Epithelial cell of prostate (primary cell): ENCODE data around the gene TOMT.
A peak's percentile ranks its signal among the peaks of the same experiment; 100 is the strongest.

Source experiments
- DNase-seq: peaks from one replicate; pipeline ENCODE4 v3.0.0-alpha.2; 2011; ENCODE audit warnings: low read depth, low spot score
- H3K27ac ChIP-seq: fragments of 450-650 bp; 2 replicates; pipeline ENCODE4 v1.5.1; 2017; ENCODE audit warnings: mild to moderate bottlenecking

The TOMT gene

DNA sequence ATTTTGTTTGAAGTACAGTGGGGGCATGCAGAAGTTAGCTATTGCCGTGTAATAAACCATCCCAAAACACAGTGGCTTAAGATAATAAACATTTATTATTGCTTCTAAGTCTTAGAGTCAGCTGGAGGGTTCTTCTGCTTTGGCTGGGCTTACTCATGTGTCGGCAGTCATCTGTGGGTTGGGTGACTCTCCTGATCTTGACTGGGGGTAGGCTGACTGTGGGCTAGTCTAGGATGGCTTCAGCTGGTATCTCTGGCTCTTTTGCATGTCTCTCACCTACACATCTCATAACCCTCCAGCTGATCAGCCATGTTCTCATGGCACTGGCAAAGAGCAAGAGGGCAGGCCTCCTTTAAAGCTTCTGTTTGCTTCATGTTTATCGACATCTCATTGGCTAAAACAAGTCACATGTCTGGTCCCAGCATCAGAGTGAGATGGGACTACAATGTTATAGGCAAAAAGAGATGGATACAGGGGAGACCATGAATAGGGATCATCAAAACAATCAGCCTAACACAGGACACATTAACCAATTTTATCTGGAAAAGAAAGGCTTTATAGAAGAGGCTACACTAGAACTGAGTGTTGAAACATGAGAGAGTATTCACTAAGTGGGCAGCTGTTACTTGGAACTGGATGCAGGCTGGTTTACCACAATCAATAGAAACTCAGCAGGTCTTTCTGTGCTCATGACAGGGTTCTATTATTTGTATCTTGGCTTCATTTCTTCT, 19.9 kb upstream of the TOMT start:
- no peak overlapping the region for H3K27ac ChIP-seq
- no peak for DNase-seq

DNA sequence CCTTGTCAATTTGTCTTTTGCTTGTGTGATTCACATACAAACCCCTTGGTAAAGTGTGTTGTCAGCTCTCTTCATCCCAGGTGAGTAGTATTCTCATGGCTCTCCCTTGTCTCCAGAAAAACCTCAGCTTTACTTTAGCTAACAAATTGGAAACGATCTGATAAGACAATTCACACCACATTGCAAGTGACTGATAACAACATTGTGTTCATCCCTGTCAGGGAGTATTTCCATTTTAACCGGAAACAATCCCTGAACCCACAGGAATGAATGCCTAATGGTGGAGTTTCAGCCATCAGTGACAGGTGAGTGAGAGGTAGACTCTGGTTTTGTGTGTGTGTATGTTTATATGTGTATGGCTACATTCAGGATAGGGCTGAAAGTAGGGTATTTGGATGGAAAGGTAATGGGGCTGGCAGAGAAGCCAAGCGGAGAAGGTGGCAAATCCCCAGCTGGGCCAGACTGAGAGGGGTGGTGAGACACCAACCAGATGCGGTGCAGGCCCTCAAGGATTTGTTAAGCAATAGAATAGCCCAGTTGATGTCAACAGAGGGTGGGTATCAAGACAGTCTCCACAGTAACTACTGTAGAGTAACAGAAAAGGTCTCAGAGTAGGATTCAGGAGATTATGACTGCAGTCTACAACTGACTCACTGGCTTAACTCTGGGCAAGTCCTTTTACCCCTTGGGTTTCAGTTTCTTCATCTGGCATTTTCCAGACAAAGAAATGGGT, 17.5 kb upstream of the TOMT start:
- DNase-seq: no peak
- no peak overlapping the region for H3K27ac ChIP-seq

DNA sequence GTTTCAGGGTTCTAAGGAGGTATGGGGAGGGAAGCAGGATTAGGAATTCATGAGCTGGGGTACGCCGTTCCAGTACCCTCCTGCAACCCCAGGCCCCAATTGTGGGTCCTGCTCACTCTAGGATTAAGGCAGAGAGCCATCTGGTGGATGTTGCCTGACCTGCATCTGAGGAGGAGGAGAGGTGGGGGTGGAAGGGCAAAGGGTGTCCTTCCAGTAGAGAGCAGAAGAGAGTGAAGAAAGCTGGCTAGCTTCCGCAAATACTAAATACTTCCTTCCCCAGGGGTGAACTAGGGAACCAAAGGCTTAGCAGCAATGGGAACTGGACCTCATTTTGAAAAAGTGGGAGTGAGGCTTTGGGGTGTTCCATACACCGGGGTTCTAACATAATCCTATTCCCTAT, 14.4 kb upstream of the TOMT start:
- H3K27ac ChIP-seq: peak overlapping the region; percentile 20
- DNase-seq: no peak

DNA sequence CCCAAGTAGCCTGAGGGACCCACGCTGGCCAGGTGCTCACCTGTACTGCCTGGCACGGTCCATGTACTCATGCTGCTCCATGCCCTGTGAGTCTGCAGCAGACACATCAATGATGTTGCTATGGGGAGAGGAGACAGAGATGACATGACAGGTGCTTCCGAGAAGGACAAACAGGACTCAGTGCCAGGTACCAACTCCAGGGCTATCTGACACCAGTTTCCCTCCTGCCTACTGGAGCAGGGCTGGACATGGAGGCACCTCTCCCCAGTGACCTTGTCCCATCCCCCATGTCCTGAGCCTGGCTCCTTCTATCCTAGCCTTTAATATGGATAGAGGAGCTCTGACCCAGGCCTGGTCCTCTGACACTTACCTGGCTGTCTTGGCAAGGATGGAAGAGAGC, 7.0 kb upstream of the TOMT start:
- H3K27ac ChIP-seq: no peak overlapping the region

DNA sequence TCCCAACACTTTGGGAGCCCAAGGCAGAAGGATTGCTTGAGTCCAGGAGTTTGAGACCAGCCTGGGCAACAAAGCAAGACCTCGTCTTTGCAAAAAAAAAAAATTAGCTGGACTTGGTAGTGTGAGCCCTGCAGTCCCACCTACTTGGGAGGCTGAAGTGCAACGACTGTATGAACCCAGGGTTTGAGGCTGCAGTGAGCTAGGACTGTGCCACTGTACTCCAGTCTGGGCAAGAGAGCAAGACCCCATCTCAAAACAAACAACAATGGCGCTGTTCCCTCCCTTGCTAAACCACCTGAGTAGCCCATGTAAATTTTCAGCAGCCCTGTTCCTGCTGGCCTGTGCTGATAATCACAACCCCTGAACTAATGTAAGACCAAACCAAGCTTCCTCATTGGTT, 5.7 kb upstream of the TOMT start:
- no peak for DNase-seq
- peak overlapping the region; percentile 94 for H3K27ac ChIP-seq

More for the DNA sequence above, 7.0 kb upstream of the TOMT start:
- DNase-seq: no peak

DNA sequence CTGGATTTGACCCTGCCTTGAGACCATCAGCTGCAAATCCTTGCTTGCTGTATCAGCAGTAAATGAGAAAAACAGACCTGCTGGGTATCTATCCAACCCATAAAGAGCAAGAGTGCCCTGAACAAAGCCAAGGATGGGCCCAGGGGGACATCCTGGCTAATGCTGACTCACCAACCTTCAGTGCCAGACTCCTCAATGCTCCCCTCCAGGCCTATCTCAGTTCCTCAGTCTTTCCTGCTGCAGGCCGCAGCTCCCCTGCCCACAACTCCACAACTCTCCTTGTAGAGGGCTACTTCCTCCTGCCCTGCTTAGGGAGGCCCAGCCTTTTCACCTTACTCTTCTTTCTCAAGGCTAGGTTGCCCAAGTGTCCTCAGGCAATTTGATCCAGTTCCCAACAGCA, 5.3 kb upstream of the TOMT start:
- peak overlapping the region; percentile 94 for H3K27ac ChIP-seq
- no peak for DNase-seq

DNA sequence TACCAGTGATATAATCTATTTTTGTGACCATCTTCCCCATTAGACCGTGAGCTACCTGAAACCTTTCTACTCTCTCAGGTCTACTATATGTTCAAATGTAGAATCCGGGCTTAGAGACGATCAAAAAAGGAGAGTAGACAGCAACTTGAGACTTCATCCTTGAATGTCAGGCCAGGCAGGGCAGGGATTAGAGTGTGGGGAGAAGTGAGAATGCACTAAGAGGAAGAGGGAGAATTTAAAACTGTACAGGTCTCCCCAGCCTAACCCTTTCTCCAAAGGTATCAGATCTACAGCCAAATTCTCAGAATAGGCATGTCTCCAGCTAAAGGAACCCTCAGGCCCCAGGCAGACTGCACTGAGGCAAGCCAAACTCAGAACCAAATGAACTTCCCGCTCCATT, 3.6 kb upstream of the TOMT start:
- peak overlapping the region; percentile 94 for H3K27ac ChIP-seq
- no peak for DNase-seq

DNA sequence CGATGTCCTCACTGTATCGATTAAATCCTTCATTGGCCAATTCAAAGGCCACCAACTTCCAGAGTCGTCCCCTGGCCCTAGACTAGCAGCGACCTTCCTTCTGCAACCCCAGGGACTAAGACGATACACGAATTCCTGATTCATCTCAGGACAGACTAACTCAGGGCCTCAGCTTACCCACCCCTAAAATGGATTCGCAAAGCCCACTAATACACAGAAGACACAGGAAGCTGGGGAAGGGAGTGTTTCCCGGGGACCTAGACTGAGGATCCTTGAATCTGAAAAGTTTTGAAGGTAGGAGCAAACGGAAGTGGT, 3.1 kb upstream of the TOMT start:
- peak overlapping the region; percentile 94 for H3K27ac ChIP-seq
- DNase-seq: no peak

DNA sequence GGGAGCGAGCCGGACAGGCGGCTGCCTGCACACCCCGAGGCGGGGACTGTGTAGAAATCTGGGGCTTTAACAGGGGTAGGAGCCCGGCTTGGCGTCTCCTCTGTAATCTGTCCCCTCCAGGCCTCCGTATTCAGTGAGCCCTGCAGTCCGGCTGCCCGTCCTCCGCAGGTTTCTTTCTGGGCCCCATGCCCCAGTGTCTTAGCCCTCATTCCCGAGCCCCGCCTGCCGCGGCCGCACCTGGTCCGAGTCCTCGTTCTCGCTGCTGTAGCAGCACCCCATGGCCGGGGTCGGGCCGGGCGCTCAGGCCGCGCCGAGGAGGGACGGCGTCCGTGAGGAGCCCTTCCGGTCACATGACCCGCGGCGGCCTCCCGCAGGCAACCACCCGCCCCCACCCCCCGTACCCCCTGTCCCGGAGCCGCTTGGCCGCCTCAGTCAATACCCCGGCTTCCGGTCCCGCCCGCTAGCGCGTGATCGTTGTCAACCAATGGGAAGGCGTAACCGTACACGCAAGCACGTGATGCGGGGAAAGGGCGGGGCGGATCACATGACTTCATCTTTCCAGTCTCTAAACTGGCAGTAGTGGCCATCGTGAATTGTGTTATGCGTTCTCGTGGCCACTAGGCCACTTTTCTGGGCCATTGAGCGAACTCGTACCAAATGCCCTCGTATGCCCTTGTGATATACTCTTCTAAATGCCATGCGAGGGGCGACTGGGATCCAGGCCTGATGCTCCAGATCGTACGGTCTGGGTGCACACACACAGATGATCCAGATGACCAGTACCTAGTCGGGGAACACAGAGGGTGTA, 2.6 kb upstream of the TOMT start, which contains the start of gene LAMTOR1:
Gene LAMTOR1, minus strand, starts transcription at position 352 of the 808 bp plus-strand sequence. Its CDS starts 73 bp downstream, at position 279.
- peak within 1 kb of the TSS; percentile 94 for H3K27ac ChIP-seq
- DNase-seq: peak; percentile 89

DNA sequence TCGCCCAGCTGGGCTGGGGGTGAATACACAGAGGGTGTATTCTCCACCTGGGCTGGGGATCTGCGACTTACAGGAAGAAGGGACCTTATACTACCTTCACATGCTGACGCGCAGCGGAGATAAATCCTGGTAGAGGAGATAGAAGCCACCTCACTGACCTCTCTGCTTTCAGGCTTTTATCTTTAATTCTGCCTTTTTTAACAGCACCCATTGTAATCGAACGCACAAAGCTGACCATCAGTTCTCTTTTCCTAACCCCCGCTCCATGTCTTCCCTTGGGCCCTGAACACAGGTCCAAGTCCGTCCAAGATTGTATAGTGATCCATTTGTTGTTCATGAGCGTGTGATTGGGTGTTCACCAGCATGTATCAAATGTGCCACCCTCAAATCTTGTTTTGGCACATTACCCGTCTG, 2.0 kb upstream of the TOMT start:
- DNase-seq: no peak
- H3K27ac ChIP-seq: peak overlapping the region; percentile 94

DNA sequence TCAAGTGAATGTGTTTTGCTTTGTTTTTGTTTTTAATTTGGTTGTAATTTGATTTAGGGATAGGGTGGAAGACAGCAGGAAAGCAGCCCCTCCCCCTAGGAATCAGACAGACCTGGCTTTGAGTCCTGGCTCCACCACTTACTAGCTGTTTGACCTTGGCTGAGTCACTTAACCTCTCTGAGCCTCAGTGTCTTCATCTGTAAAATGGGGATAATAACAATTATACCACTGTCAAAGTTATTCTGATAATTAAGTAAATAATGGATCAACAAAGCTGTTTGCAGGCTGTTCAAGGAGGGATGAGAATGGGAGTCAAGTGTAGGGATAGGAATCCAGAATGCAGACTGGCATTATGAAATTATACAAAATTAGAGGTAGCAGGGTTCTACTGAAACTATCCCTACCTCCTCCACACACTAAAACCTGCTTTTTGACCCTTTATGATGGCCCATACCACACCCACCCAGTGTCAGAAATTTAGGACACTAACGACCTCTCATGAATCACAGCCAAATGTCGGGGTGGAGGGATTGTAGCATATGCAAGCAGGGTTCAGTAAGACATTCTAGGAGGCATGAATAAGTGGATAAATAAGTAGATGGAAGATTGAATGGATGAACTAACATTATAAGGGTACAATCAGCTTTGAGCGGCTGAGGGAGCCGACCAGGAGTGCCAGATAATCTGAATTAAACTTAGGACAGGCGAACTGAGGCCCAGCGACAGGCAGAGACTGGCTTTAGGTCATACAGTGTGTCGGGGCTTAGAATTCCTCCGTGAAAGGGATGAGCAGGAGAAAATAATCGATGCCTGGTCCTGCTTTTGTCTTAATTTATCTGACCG, 5.8 kb downstream of the TOMT start:
- no peak for DNase-seq
- H3K27ac ChIP-seq: peak overlapping the region; percentile 99

DNA sequence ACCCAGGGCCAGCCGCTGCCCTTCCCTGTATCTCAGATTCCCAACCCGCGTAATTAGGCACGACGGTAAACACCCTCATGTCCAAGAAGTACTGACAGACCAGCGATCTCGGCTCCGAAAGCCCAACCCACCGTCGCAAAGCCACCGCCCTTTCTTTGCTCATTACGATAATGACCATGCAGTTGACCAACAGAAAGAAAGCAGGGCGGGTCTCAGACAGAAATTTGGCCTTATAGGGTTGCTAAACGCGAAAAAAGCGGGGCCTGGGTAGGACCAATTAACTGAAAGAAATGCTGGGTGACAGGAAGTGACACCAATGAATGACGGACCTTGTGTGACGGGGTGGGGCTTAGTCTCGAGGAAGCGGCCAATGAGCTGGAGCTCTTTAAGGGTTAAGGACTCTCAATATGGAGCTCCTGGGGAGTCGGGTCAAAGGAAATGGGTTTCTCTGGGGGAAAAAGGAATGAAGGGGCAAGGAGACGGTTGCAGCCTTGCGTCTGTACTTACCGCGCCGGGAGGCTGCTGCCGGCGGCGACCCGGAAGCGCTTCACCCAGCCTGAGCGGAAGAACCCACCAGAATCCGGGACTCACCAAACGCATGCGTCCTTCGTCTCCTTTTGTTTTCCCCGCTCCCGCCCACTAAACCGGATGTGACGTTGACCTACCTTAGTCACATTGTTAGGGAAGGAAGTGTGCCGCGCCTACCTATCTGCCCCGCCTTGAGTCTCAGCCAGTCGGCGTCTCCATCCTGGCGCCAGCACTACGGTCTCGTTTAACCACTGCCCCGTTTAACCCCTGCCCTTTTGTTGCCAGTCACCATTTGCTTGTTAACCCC, 6.6 kb downstream of the TOMT start, which contains the start of gene ANAPC15:
Gene ANAPC15, minus strand, starts transcription at position 553 of the 835 bp plus-strand sequence. CDS start 1,419 bp downstream, outside the sequence.
- peak within 1 kb of the TSS; percentile 99 for H3K27ac ChIP-seq
- DNase-seq: peak; percentile 98

DNA sequence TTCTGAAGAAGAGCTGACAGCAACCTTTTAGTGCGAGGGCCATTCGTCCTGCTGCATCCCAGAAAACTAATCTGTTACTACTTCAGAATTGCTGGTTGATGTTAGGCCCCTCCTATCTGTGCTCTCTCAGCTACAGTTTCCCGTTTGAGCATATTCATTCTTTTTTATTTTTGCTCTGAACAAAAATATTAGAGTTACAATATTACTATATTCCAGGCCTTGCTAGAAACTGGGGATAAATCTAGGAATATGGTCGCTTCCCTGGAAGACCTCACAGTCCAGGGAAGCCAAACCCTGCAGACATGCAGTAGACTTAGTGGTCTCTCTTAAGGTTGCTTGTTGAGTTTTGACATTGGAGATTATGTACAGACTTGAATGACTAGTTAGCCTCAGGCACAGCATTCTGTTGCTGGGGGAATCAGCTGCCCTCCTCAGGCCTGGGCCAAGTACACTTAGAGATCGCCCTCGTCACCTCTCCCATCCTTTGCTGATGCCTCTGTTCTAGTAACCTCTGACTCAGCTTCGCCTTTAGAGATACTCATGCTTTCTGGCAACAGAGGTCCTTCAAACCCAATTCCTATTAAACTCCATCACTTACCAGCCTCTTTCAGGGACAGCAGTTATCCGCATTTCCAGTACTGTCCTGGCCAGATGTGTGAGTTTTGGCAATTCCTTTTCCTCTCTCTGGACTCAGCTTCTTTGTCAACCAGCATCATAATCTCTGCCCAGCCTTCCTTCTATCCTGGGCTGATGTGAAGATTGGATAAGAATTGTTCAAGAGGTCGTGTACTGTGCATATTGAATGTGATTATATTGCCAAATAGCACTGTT, 7.5 kb downstream of the TOMT start:
- DNase-seq: peak; percentile 20
- H3K27ac ChIP-seq: peak overlapping the region; percentile 99

DNA sequence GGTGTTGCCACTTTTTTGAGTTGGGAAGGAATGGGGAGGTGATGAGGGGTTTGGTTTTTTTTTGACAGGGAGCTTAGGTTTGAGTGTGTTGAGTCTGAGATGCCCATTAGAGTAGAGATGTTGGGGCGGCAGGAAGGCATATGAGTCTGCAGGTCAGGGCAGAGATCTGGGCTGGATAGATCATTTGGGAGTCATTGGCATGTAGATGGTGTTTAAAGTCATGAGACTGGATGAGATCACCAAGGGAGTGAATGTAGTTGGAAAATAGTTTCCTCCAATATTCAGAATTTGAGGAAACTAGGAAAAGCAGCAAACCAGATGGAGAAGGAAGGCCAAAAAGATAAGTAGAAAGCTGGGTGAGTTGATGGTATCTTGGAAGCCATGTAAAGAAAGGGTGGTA, 8.8 kb downstream of the TOMT start:
- H3K27ac ChIP-seq: peak overlapping the region; percentile 99
- DNase-seq: peak; percentile 27

DNA sequence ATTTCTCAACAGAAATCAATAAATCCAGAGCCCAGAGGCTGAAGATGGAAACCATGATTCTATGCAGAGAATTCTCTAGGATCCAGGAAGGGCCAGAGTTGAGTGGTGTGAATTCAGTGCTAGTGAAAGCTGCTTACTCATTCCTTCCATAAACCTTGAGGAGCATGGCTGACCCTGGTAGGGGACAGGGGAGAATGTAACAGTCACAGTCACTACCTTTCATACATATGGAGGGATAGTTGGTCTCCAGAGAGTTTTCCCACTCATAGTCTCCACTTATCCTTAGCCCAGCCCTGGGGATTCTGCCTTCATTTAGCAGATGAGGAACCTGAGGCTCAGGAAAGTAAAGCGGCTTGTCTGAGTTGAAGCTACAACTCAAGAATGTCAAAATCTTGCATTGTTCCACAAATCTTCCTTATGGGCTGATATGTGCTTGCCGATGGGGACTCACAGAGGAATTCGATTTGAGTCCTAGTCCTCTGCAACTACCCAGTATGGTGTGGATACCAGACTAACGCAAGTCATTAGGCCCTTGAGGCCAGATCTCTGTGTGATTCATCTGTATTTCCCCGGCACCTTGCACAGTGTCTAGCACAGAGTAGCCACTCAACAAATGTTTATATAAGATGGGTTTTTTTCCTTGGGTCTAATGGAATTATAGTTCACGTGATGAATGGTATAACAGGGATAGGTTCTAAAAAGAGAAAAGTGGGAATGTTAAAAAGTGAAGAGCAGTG, 10.5 kb downstream of the TOMT start:
- H3K27ac ChIP-seq: peak overlapping the region; percentile 99
- DNase-seq: no peak

DNA sequence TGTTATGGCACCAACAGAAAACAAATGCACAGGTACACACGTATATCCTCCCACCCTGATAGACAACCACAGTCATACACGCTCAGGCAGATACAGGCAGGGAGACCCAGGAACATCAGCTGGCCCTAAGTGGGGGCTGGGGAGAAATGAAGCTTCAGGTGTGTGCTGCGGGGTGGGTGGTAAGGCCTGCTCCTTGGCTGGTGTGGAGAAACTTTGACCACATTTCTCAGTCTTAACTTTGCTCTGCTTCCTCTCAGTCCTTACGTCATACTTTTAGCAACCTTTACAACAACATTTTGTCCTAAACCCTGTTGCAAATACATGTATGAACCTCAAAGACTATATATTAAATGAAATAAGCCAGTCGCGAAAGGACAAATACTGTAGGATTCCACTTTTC, 13.5 kb downstream of the TOMT start:
- no peak for DNase-seq
- H3K27ac ChIP-seq: no peak overlapping the region

DNA sequence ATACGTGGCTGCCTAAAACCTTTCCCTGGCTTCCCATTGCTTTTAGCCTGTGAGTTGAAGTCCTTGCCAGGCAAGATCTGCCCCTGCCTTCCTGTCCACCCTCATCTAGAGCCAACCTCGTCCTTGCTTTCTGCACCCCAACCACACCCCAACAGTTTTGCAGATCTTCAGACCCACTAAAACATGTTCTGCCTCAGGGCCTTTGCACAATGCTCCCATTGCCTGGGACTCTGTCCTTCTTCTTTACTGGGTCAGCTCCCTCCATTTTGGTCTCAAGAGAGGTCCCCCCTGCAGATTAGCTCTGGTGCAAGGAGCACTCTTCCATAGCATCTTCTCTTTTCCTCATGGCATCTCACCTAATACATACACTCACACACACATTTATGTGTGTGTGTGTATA, 15.2 kb downstream of the TOMT start:
- no peak overlapping the region for H3K27ac ChIP-seq
- DNase-seq: no peak

DNA sequence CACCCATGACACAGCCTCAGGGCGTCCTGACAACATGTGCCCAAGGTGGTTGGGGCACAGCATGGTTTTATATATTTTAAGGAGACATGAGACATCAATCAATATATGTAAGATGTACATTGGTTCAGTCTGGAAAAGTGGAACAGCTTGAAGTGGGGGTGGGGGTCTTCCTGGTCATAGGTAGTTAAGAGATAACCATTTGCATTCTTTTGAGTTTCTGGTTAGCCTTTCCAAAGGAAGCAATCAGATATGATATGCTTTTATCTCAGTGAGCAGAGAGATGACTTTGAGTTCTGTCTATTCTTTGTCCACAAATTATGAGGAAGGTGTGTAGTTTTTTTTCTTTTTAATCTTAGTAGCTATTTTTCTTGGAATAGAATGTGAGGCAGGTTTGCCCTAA, 16.9 kb downstream of the TOMT start:
- no peak for DNase-seq
- no peak overlapping the region for H3K27ac ChIP-seq
